GM21723 (cell line): Measurements from ENCODE around the gene FAM163B.

Source experiments
- ATAC-seq: cut with Tn5 transposase; IDR thresholded peaks from one replicate; pipeline ENCODE4 v1.9.1; 2021; ENCODE audit warnings: mild to moderate bottlenecking, moderate library complexity; ENCODE audit not compliant: unreplicated experiment

FAM163B gene

DNA sequence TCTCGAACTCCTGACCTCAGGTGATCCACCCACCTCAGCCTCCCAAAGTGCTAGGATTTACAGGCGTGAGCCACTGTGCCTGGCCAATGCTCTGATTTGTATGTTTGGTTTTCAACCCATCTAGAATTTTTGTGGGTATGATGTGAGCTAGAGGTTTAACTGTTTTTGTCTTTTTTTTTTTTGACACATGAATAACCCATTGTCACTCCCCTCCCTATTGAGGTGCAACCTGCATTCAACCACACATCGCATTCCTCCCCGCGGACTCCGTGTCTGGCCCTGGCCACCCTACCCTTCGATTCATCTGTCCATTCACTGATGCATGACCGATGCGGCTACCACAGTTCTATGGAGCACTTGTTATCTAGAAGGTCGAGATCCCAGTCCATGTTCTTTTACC lies 9.5 kb upstream of the FAM163B start:
- no peak for ATAC-seq

DNA sequence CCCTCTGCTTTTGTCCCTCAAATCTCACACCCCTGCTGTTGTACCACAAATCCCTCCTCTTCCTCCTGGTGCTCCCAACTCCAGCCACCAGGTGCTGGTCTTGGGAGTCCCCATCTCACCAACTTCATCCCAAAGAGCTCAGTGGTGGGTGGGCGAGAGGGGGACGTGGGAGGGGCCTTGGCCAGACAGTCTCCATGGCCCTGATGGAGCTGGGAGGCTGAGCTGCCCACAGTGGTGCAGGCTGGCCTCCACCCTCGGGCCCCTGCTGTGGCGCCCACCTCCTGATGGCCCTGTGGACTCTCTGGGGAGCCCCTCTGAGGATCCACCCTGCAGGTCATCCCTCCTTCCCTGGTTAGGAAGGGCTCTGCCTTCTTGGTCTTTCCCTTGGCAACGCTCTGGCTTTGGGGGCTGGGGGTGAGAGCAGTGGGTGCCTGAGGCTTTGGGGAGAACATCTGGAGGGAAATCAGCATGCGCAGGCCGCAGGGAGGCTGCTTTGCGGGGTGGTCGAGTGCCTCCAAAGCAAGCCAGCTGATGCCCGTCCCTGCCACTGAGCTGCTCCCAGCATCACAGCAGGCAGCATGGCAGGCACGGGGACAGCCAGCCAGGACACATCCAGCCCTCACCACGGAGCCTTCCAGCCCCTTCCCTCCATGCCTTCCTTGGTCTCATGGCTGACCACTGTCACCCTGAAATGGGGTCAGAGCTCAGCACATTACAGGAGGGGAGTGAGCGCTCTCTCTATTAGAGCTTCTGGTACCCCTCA lies 7.6 kb upstream of the FAM163B start:
- ATAC-seq = no peak

DNA sequence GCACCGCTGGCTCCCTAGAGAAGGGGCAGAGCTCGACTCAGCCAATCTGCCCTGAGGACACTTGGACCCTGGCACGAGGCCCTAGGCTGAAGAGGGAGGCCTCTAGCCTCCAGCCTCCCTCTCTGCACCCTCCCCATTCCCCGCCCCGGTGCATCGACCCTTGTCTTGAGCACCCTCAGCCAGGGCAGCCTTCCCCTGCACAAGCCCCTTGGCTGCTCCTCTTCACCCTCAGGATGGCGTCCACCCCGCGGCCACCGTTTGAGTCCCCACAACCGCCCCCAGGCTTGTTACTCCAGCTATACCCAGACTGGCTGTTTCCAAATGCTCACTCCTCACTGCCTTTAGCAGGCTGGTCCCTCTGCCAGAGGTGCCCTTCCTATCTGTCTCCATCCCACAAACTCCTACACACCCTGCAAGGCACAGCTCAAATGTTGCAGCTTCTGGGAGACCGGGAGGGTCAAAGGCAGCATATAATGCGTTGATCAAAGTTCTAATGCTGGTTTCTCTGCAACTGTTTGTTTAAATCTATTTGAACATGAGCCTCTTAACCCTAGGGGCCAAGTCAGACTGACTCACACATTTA lies 6.5 kb upstream of the FAM163B start:
- ATAC-seq = no peak

DNA sequence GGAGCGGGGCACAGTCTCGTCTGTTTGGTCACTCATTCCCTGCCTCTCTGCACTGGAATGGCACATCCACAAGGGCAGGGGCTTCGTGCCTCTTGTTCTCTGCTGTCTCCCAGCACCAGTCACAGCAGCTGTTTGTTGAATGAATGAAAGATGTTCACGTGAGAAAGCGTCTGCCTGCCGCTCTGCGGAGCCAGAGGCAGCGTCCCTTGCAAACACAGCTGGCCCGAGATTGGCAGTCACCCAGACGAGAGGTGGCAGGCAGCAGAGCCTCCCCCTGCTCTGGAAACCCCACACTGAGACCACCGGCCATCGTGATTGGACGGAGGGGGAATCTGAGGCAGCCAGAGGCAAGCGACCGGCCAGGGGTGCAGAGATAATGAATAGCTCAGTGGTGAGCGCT lies 6.0 kb upstream of the FAM163B start:
- ATAC-seq = no peak

DNA sequence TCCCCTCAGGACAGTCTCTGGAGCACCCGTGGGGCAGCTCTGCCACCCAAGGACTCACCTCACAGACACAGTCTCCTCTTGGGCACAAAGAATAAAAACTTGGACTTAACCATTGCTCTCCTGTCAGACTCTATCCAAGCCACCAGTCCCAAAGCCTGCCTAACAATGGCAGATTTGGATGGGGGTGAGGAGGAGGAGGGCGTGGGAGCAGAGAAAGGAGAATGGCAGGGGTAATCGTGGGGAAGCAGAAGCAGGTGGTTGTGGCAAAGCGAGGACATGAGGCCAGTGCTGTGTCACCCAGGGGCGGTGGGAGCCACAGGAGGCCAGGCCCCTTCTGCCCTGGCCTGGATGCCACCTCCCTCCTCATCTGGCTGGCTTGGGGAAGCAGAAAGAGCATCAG lies 5.5 kb upstream of the FAM163B start:
- no peak for ATAC-seq

DNA sequence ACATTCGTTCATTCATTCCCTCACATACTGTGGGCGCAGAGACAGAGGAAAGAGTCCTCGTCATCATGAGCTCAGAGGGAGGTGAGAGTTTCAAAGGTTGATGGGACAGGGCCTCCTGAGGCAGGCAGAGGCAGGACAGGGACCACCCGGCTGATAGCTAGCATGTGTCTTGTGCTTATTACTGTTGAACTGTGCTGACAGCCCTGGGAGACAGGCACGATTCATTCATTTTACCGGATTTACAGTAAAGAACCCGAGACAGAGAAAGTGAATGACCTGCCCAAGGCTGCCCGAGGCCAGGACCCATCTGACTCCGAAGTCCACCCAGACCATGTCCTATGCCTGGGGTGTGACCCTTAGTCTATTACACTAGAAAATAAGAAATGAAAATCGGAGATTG lies 4.9 kb upstream of the FAM163B start:
- ATAC-seq = no peak

DNA sequence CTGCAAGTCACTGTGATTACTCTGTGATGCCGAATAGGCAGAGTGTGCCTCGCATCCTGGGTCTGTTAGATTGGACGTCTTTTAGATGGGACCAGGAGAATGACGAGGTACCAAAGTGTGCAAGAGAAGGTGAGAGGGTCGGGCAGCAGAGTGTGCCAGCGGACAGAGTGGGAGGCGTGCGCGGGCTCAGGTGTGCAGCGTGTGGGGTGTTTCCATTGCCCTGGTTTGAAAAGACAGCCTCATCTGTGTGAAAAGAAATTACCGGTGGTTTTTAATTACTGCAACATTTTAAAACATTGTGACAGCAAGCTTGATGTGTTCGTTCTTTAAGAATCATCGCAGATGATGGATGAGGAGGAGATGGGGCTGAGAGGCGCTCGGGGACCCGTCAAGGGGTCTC lies 4.2 kb upstream of the FAM163B start:
- ATAC-seq = no peak

DNA sequence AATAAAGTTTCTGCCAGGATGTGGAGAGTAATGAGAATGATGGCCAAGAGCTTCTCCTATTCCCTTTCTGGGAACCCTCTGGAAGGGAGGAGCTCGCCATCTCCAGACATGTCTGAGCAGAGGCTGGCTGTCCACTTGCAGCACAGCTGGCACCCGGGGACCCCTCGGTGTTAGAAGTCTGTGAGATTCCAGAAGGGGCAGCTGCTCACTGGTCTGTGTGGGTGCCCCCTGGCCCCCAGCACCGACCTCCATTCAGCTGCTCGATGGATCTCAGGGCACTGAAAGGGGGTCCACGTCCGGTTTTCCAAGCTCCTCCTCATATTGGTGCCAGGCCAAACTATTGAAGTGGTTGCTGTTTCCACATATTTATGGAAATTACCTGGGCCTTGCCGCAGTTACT lies 3.6 kb upstream of the FAM163B start:
- ATAC-seq = no peak

DNA sequence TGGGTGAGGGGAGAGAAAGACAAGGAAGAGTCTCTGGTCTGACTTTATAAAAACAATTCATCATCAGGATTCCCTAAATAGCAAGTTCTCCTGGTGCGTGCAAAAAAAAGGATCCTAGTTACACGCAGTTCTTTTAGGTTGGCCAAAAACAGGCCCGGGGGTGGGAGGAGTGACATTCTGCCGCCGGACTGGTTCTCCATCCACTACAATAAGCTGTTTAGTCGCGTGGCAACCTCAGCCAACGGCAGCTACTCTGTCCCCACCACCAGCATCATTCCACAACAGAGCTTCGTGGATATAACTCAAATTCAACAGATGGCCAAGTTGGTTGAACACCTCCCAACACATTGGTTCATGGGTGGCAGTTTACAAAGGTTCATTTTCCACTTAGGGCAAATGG lies 2.9 kb upstream of the FAM163B start:
- ATAC-seq = no peak

DNA sequence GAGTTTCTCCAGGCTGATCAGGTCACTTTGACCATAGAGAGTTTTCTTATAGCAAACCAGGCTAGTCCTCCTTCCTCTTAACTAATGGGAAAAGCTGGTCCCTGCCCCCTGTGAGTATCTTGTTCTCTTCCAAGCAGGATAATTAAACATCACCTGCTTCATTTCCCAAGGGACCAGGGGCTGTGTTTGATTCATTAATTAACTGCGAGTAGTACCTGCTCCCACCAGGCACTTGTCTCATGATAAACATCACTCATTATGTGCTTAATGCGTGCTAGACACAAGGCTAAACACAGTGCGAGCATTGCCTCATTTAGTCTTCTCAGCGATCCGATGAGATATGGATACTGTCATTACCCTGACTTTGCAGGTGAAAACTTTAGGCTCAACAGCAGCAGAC lies 1.7 kb upstream of the FAM163B start:
- ATAC-seq = no peak

DNA sequence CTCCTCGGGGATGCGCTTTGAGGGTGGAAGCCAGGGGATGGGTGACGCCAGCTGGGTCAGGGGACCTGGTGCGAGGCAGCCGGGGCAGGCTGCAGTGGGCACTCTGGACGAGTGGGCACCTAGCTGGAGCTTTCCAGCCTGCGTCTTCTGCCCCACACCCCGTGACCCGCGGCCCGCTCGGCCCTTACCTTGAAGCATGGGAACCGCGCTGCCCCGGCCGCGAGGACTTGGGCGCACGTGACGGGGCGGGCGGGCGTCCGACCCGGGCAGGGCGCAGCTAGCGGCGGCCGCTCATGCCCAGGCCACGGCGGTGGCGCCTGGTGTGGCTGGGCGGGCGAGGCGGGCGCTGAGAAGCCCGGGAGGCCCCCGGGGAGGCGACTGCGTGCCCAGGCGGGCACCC lies 300 bp downstream of the FAM163B start:
- ATAC-seq = no peak

DNA sequence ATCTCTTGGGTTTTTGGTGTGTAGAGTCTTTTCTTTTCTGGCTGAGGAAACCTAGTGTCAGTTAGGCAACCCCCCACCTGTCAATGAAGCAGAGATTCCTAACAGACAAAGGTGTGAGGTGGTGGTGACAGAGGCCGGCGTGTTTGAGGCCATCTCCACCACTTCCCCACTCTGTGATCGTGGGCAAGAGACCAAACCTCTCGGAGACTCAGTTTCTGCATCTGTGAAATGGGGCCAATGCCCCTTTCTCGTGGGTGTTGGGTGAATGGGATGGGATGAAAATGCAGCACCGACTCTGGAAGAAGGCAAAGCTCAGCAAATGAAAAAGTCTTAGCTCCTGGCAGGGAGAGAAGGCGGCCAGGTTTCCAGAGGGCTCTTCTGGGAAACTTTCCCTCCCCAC lies 807 bp downstream of the FAM163B start:
- no peak for ATAC-seq

DNA sequence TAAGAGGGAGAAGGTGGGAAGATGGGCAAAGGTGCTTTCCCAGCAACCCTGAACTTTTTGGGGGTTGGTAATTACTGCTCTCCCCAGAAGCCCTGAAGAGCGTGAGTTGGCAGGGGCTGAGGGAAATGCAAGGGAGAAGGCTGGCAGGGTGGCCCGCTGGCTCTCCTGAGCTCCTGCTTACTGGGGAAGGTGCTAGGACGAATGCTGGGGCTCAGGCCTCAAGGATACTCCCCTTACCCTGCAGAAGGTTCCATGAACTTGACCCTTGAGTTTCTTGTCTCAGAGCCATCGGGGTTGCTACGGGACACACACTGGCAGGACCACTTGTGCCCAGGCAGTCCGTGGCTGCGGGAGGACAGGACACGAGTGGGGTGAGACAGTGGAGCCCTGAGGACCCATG lies 1.2 kb downstream of the FAM163B start:
- ATAC-seq = no peak

DNA sequence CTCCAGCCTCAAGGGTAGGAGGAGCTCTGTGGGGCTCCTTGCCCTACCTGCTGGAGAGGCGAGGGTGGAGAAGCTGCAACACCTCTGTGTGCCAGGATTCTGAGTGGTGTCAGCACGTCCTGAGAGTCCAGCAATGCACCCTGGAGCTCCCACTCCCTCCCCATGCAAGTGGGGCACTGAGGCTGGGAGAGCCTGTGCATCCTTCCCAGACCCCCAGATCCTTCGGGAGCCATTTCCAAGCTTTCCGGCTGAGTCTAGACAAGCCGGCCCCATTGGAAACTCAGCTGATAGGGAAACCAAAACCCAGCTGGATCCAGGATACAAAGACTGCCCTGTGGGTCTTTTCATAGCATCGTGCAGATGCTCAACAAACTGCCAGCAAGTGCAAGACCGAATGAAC lies 1.8 kb downstream of the FAM163B start:
- no peak for ATAC-seq

DNA sequence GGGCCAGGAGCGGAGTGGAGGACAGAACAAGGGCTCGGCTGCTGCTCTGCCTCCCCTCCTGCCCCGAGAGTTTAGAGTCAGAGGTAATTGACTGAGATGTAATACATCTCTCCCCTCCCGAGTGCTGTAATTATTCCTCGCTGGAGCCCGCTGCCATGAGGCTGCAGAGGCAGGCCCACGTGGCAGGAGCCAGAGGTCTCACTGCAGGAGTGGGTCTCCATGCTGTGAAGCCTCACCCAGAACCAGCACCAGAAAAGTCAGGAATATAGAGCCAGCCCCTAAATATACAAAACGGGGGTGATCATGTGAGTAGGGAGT lies 2.5 kb downstream of the FAM163B start:
- no peak for ATAC-seq

DNA sequence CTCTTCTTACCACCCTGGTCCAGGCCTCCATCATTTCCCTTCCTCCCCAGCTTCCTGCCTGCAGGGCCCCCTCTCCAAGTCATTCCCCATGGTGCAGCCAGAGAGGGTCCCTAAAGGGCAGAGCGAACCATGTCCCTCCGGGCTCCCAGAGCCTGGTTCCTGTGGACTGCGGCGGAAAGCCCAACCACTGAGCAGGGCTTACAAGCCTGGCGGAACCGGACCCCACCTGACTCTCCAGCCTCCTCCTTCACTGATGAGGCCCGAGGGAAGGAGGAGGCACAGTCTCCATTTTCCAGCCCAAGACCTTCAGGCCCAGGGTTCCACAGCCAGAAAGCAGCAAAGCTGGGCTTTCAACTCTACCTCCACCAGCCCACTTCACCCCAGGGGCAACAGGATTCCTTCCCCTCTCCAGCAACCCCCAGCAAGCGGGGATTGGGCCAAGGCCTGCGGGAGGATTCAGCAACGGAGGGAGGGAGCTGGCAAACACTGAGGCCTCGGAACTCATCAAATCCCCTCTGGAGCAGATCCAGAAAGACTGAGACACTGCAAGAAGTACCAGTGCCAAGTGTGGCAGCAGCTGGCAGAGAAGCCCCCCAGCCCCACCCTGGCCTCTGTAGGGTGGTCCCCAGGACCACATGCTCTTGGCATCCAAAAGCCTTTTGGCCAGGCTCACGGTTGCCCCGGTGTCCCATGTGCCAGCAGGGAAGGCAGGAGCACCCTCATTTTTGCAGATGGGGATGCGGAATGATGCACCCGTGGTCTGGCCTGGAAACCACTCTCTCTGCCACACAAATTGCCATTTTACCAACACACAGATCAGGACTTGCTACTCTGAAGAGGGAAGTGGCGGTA lies 3.1 kb downstream of the FAM163B start:
- ATAC-seq = no peak

DNA sequence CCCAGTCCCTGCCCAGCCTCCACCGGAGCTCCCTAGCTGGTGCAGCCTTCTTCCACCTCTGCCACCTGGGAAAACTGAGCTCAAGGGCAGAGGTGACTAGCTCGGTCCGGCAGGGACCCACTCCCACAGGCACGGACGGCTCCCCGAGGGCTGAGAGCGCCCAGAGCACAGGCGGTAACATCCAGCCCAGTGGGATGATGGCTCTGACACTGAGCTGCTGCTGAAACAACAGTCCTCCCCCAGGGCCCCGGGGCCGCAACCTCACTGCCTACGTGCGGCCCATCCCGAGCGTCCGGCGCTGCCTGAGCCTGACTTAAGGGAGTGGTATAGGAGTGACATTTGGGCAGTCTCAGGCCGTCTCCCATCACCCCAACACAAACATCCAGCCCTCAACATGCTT lies 3.7 kb downstream of the FAM163B start:
- ATAC-seq = no peak

DNA sequence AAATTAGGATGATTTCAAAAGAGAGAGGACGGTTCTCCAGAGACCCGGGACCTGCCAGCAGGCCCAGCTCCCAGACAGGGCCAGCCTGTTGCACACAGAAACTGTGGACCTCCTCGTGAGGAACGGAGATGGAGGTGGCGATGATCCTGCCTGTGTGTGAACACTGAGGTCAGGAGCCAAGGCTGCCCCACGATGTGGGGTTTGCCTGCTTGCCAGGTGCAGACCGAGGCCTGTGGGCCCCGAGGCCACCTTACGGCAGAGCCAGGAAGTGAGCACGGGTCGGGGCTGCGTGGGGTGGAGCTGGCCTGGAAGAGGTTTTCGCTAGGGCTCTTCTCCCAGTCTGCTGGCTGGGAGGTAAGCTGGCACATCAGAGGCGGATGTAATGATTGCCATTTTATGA lies 4.3 kb downstream of the FAM163B start:
- no peak for ATAC-seq

DNA sequence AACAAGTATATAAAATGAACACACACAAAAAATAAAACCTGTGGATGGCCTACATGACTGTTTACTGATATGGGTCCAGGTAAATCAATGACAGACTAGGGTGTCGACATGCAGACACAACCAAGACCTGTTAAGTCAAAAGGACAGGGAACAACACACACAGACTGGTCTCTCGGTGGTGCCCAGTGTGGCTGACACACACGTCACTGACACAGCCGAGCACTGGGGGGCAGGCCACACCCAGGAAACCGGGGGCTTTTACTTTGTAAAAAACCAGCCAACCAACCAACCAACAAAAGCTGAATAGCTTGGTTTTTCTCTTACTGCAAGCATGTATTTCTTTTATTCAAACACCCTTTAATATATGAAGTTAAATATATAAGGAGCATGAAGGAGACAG lies 5.0 kb downstream of the FAM163B start:
- no peak for ATAC-seq

DNA sequence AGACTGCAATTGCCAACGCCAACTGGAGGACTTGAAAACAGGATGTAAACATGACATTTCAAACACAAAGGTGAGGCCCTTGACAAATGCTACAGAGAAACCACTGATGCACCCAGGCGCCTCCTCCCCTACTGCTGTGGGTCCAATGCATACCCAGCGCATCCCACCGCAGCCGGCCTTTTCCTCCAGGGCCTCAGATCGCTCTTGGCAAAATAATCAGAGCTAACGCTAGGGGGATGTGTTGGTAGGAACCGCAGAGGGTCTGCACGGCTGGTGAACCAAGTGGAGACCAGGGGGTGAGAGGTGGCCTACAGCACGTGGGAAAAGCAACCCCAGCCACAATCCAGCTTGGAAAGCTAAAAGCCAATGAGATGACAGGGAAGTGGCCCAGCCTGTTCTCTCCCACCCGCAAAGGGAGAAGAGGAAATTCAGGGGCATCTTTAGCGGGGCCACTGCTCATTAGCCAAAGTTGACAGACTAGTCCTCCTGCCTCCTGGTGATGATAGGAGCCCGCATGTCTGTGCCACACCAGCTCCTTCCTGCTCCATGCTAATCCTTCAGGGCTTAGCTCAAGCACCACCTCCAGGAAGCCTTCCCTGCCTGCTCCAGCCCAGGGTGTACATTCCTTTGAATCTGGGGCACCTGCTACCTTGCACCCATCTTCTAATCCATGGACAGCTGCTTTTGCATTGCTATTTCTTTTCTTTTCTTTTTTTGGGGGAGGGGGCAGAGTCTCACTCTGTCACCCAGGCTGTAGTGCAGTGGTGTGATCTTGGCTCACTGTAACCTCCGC lies 5.9 kb downstream of the FAM163B start:
- ATAC-seq = no peak

DNA sequence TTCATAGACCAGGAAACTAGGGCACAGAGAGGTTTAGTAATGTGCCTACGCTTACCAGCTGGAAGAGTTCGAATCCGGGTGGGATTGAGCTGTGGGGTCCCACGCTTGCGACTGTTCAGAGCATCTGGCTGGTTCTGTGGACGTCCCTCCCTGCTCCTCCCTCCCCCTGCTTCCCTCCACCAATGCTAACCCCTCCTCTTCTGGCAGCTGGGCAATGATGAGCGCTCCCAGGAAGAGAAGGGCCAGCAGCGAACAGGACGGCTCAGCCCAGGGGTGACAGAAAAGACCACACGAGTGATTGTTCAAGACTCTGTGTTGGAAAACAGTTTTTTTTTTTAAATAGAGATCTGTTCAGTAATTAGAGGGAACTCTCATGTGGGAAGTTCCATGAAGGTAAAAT lies 6.9 kb downstream of the FAM163B start:
- ATAC-seq = no peak
